ENCODE data around the gene AIFM2.
A peak's percentile ranks its signal among the peaks of the same experiment; 100 is the strongest.
"Not testable (repeated sequence)": the region's sequence is repeated elsewhere in the genome, so short reads cannot be mapped to it uniquely, and the experiment has no call there.

Gene AIFM2

DNA sequence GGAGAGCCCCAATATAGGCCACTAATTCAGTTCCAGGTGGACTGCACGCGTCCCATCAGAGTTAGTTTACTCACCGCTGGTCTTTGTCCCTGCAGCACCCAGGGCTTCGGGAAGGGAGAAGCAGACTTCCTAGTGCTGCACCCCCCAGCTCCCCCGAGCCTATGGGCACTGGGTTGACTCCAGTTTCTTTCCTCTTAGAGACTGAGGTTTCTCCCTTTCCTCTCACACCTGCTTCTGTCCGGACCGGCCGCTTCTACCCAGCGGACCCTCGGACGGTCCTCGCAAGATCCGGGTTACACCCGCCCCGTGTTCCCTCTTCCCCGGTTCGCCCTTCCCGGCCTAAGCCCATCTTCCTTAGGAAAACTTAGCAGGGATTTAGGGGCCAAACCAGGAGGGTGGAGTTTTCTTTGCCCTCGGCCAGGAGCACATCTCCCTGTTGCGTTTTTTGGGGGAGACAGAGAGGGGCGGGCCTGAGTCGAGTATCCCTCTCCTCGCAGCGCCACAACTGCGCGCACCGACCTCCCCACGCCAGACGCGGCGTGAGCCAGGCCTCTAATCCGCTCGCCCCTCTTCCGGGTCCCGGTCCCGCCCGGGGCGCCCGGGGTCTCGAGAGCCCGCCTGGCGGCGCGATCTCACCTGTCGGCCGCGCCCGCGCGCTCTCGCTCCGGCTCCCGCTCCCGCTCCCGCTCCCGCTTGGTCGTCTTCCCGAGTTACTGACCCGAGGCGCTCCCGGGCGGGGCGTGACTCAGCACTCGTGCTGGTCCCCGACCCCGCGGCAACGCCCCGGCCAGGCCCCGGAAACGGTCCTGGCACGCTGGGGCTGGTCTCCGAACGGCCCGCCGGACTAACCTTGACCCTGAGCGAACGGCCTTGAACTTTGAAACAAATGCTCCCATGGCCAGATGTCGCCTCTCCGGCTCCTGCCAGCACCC lies at the start of gene AIFM2:
Gene AIFM2, minus strand, starts transcription at position 728 of the 932 bp plus-strand sequence. CDS start 8,741 bp downstream, outside the sequence.
- no peak for DNase-seq (ENCODE audit: low spot score)

DNA sequence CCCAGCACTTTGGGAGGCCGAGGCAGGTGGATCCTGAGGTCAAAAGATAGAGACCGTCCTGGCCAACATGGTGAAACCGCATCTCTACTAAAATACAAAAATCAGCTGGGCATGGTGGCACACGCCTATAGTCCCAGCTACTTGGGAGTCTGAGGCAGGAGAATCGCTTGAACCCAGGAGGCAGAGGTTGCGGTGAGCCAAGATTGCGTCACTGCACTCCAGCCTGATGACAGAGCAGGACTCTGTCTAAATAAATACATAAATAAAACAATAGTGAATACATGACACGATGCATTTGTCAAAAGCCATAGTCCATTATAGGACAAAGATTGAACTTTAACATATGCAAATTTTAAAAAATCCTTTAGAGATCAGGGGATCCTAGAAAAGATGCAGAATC lies 46.6 kb upstream of the AIFM2 start:
- DNase-seq (ENCODE audit: low spot score): not testable (repeated sequence)

DNA sequence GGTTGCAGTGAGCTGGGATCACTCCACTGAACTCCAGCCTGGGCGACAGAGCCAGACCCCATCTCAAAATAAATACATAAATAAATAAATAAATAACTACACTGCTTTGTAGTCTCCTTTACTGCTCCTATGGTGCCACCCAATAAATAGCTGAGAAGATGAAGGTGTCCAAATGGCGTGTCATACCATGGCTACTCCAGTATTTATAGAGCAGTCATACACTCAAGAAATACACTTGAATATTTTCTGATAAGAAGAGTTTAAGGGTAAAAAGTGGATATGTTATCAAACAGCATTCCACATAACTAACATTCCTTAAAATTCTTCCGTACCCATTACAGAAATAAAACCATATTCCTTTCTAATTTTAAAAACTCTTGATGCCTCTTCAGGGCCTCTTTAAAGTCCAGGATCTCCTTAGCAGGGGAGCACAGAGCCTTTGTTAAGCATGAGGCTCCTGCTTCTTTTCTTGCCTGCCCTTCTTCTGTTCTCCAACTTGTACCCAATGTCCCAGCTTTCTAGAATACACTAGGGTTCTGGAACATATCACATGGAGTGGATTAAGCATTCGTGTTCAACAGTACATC lies 45.6 kb upstream of the AIFM2 start:
- DNase-seq (ENCODE audit: low spot score): no peak

DNA sequence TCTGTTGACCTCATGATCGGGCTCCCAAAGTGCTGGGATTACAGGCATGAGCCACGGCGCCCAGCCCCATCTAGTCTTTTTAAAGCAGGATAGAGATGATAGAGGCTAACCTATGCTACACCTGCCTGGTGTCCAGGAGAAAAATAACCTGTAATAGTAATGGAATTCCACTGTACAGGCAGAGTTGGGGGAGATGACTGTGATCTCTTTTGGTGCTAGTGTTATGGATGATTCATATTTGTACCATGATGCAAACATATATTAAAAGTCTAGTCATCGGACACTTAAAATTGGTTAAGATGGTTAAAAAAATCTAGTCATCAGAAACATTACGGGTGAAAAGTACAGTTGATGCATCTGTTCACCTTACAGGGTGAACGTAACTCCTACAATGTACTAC lies 43.8 kb upstream of the AIFM2 start:
- DNase-seq (ENCODE audit: low spot score): no peak

DNA sequence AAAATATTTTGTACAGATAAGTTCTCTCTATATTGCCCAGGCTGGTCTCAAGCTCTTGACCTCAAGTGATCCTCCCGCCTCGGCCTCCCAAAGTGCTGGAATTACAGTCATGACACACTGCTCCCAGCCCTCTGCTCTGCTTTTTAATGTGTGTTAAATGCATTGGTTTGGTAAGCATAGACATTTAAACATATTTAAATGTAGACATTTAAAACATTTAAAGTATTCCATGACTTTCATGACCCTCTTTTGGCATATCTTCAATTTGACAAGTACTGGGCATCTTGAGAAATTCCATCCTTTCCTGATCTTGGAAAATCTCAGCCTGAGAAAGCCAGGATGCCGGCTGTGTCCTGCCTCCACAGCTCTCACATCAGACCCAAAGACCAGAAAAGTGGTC lies 42.9 kb upstream of the AIFM2 start:
- DNase-seq (ENCODE audit: low spot score): no peak

DNA sequence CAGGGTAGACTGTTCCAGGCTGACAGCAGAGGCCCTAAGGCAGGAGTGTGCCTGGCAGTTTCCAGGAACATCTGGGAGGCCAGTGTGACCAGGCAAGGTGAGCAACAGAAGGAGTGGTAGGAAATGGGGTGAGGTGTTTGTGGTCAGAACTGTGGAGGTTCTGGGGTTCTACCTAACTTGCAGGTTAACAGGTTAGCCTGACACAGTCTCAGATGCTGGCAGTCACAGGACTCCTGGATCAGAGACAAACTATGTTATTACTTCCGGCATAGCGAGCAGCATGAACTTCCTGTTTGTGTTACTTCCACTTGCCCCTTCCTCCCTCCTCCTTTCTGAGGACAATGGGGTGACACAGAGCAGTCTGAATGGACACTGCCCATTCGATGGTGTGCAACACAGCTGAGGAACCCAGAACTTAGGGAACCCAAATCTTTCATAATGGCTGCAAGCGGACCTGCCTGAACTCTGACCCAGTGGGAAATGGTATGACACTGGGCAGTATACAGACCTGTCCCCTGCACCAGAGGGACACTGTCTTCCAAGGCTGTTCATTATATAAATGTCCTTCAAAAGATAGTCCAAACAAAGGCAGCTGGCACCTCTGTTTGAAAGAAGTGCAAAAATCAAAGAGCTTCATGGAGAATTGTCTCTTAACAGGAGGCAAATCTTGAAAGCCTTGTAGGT lies 41.6 kb upstream of the AIFM2 start:
- peak; percentile 41 for DNase-seq (ENCODE audit: low spot score)

DNA sequence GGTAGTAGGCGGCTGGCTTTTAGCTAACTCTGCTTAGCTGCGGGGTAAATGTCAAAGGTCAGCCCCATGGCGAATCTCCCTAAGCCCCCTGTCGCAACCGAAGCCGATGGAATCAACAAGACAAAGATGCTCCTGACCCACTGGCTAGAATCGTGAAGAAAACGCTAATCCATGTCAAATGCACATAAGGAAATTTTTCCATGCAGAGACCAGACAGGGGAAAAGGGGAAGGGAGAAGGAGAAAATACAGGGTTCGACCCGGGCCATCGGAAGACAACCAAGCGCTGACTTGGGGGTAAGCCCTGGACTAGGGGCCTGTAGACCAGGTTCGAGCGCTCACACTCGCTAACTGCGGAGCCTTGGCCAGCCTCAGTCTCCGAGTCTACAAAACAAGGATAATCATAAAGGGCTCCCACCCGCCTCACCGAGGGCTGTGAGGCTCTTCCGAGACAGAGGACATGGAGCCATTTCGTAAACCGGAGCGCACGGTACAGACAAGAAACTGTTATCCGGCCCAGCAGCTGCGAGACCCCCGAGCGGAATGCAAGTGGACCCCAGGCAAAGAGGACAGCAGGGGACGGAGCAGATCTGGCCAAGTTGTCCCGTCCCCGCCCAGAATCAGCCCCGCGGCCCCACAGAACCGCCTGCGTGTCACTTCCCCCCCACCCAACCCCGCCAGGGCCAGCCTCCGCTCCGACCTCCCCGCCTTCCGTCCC lies 37.2 kb upstream of the AIFM2 start:
- DNase-seq (ENCODE audit: low spot score): peak; percentile 24

DNA sequence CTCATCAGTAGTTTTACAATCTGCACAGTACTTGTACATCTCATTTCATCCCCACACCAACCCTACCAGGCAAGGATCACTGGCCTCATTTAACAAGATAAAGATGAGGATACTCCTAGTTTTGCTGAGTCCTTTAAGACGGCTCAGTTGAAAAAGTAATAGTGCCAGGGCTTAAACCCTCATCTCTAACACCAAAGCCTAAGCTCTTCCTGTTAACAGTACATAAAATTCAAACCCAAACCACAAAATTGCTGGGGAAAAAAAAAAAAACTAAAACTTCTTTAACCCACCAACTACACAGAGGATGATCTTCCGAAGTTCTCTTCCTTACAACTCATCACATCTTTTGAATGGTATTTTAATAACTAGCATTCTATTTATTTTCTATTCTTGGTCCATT lies 36.4 kb upstream of the AIFM2 start:
- DNase-seq (ENCODE audit: low spot score): no peak

DNA sequence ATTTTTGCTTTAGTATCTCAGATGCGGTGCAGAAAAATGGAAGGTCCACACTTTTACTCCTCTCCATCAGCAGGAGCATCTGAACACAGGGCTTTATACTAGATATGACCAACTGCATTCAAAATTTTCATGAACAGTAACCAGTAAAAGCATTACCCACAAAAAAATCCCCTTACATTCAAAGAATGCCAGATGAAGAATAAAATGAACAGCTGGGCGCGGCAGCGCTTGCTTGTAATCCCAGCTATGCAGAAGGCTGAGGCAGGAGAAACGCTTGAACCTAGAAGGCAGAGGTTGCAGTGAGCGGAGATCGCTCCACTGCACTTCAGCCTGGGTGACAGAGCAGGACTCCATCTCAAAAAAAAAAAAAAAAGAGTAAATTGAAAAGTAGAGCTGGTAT lies 34.6 kb upstream of the AIFM2 start:
- DNase-seq (ENCODE audit: low spot score): no peak

DNA sequence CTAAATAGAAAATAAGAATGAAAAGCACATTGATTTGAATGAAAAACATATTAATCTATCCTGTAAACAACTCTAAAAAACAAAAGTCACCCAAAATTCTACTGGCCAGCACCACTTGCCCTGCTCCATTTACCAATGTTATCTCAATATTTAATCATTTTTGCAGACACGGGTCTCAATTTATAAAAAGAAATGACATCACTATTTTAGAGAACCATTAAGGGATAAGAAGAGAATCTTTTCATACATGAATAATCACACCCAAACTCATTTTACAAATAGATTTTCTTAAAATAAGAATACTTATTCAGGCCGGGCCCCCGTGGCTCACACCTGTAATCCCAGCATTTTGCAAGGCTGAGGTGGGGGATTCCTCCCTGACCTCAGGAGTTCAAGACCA lies 33.8 kb upstream of the AIFM2 start:
- no peak for DNase-seq (ENCODE audit: low spot score)

DNA sequence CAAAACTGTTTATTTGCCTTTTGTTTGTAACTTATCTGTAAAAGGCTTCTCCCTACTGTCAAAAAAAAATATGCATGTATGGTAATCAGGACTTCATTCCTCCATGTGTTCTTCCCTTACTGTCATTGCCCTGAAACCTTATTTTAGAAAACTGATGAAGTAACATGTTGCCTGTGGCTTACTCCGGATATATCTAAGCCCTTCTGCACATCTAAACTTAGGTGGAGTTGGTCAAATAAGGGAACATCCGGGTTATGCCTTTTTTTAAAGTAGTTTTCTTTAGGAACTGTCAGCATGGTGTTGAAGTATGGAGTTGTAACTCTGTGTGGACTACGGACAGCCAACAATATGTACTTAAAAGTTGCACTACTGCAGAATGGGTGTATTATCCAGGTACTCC lies 31.5 kb upstream of the AIFM2 start:
- no peak for DNase-seq (ENCODE audit: low spot score)

DNA sequence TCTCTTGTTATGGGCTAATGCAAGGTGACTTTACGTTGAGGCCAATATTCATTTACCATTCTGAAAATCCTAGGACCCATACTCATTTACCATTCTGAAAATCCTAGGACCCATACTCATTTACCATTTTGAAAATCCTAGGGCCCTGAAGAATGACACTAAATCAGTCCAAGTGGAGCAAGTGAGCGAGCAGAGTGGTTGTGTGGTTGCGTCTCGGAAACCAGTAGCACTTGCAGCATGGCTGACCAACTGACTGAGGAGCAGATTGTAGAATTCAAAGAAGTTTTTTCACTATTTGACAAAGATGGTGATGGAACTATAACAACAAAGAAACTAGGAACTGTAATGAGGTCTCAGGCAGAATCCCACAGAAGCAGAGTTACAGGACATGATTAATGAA lies 30.8 kb upstream of the AIFM2 start:
- DNase-seq (ENCODE audit: low spot score): no peak

DNA sequence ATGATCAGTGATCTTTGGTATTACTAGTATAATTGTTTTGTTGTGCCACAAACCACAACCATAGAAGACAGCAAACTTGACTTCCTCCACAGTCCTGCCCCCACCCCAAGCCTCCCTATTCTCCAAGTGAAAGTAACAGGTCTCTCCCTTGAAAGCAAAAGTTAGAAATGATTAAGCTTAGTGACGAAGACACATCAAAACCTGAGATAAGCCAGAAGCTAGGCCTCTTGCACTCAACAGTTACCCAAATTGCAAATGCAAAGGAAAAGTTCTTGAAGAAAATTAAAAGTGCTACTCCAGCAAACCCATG lies 30.2 kb upstream of the AIFM2 start:
- DNase-seq (ENCODE audit: low spot score): no peak

DNA sequence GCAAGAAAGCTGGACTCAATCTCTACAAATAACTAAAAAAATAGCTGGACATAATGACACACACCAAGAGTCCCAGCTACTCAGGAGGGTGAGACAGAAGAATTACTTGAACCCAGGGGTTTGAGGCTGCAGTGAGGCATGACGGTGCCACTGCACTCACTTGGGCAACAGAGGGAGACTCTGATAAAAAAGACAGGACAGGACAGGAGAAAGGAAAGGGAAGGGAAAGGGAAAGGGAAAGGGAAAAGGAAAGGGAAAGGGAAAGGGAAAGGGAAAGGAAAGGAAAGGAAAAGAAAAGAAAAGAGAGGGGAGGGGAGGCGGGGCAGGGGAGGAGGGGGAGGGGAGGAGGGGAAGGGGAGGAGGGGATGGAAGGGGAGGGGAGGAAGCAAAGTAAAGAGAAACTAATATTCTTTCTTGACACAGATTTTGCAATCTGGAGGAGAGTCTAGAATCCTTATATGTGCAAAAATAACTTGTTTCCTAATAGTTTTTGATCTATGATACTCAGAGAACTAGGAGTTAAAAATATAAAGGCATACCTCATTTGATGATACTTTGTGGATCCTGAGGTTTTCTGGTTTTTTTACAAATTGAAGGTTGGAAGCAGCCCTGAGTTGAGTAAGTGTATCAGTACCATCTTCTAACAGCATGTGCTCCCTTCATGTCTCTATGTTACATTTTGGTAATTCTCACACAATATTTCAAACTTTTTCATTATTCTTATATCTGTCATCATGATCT lies 29.7 kb upstream of the AIFM2 start:
- DNase-seq (ENCODE audit: low spot score): no peak

DNA sequence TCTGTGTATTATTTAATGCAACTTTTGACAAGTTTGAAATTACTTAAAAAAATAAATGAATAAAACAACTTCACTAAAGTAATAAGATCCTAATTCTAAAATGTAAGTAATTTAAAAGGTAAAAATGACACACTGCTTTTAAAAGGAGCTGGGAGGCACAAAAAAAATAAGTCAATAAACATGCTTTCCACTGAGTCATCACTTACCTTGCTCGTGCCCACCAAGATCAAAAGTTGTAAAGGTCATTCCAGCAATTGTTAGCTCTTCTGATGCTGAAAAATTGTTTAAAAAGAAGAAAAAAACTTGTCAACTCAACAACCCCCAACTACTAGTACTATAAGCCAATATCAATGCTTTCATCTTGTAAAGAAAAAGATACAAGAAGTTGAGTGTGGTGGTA lies 28.2 kb upstream of the AIFM2 start:
- no peak for DNase-seq (ENCODE audit: low spot score)

DNA sequence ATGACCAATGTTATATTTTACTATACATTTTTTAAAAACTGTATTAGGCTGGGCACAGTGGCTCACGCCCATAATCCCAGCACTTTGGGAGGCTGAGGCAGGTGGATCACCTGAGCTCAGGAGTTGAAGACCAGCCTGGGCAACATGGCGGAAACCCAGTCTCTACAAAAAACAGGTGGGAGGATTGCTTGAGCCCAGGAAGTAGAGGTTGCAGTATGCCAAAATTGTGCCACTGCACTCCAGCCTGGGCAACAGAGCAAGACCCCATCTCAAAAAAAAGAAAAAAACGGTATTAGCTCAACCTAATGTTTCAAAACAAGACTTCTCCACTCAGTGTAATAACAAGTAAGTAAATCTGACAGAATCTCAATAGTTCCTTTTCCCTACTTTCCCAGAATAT lies 26.7 kb upstream of the AIFM2 start:
- not testable (repeated sequence) for DNase-seq (ENCODE audit: low spot score)

DNA sequence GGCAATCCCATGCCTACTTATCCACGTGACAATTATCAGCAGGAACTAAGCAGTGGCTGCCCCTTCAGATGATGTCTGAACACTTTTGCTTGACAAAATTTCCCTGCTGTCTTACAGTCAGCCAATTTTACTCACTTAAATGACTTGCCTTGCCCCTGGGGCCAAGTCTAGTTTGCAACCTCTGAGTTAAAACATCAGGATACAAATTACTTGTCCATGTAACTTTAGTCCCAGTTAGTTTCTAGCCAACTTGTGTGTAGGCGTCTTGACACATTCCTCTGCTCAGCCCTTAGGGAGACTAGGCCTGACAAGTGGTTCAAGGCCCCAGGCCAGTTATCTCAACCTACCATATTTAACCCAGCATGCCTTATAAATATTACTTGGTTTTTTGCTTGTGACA lies 25.5 kb upstream of the AIFM2 start:
- DNase-seq (ENCODE audit: low spot score): no peak

DNA sequence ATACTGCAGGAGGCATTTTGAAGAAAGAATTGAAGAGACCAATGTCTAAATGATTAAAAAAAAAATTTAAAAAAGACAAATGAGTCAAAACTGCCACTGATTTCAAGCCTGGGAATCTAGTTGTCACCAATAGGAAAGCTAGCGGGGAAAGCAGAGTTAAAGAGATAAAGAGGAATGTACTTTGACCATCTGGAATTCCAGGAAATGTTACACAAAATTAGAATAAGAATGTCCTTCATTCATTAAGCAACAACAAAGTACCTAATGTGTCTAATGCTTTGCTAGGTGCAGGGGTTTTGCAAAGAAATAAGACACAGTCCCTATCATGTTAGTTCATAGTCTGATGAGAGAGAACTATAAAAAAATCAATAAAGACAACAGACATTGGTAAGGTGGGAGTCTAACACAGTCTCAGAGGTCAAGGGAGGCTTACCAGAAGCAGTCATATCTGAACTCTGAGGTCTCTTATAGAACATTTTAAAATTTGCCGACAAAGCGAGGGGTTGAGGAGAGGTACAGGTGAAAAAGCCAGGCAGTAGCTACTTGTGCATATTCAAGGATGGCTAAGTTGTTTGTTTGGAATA lies 22.7 kb upstream of the AIFM2 start:
- no peak for DNase-seq (ENCODE audit: low spot score)

DNA sequence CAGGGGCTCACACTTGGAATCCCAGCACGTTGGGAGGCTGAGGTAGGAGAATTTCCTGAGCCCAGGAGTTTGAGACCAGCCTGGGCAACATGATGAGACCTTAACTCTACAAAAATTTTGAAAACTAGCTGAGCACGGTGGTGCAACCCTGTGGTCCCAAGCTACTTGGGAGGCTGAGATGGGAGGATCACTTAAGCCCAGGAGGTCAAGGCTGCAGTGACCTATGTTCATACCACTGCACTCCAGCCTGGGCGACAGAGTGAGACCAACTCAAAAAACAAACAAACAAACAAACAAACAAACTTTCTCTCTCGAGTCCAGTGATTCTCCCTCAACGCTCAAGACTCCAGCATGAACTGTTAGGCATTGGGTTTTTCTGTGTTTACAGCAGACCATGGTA lies 15.9 kb upstream of the AIFM2 start:
- DNase-seq (ENCODE audit: low spot score): no peak

DNA sequence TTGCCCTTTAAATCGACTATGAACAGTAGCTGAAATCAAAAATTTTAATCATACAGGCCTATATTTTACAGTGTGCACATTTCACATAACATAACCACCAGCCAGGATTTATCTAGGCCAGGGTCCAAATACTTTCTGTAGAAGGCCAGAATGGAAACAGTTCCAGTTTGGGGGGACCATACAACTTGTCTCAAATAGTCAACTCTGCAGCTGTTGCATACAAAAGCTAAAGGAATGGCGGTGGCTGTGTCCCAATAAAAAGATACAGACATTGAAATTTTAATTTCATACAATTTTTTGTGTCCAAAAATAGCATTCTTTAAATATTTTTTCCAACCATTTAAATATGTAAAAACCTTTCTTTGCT lies 14.6 kb upstream of the AIFM2 start:
- DNase-seq (ENCODE audit: low spot score): no peak

DNA sequence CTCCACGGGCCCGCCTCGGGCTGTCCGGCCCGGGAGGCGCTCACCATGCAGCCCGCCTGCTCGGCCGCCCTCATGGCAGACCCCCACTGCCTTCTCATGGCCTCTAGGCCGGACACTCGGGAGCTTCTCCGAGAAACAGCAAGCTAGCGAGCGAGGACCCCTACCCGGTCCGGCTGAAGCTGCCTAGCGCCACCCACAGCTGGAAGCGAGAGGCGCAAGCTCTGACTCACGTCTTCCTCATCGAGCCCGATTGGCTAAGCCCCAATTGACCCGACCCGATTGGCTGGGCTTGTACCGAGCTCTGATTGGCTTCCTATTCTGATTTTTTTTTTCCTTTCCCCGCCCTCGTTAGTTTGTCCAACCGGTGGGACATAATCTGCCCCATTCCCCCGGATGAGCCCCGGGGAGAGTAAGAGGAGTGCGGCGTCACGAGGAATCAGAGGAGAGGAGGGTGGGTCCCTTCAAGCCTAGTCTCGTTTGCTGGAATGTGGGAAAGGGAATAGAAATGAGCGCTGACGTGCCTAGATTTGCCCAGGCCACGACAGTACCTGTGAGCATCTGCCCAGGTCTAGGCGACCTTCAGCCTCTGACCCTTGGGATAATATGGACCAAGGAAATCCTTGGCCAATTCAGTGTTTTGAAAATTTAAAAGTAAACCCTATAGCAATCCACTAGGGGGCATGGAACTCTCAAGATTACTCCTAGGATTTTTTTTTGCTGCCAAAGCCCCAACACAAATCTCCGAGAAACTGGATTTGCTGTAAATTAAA lies 14.0 kb upstream of the AIFM2 start, which contains the start of gene TYSND1:
Gene TYSND1, minus strand, starts transcription at position 212 of the 770 bp plus-strand sequence. Its CDS starts 114 bp downstream, at position 98.
- peak; percentile 99 for DNase-seq (ENCODE audit: low spot score)
